ENCODE data around the gene PNPT1.

DNA sequence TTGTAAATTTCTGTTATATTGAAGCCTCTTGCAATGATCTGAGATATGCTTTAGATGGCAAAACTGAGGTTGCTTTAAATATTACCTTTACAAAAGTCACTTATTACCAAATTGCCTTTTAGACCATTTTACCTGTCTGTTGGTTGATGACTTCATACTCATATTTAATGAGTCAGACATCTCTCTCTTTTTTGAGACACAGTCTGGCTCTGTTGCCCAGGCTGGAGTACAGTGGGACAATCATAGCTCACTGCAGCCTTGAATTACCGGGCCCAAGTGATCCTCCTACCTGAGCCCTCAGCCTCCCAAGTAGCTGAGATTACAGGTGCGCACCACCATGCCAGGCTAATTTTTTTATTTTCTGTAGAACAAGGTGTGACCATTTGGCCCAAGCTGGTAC, 64.7 kb downstream of the PNPT1 start:
- TF ChIP-seq RAD21 (IDR thresholded peaks at IDR 0.05; ENCODE audit: low read depth): no peak
- TF ChIP-seq FOXM1 (IDR thresholded peaks at IDR 0.05; ENCODE audit: borderline replicate concordance, low read depth): no peak
- TF ChIP-seq, protein P1, sequence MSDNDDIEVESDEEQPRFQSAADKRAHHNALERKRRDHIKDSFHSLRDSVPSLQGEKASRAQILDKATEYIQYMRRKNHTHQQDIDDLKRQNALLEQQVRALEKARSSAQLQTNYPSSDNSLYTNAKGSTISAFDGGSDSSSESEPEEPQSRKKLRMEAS (IDR thresholded peaks at IDR 0.05): no peak
- TF ChIP-seq CEBPB (IDR thresholded peaks at IDR 0.05): no peak
- TF ChIP-seq, protein P2, sequence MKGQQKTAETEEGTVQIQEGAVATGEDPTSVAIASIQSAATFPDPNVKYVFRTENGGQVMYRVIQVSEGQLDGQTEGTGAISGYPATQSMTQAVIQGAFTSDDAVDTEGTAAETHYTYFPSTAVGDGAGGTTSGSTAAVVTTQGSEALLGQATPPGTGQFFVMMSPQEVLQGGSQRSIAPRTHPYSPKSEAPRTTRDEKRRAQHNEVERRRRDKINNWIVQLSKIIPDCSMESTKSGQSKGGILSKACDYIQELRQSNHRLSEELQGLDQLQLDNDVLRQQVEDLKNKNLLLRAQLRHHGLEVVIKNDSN (IDR thresholded peaks at IDR 0.05): no peak
- no peak for TF ChIP-seq YY1 (IDR thresholded peaks at IDR 0.05; ENCODE audit: low read depth)
- TF ChIP-seq, protein P3, sequence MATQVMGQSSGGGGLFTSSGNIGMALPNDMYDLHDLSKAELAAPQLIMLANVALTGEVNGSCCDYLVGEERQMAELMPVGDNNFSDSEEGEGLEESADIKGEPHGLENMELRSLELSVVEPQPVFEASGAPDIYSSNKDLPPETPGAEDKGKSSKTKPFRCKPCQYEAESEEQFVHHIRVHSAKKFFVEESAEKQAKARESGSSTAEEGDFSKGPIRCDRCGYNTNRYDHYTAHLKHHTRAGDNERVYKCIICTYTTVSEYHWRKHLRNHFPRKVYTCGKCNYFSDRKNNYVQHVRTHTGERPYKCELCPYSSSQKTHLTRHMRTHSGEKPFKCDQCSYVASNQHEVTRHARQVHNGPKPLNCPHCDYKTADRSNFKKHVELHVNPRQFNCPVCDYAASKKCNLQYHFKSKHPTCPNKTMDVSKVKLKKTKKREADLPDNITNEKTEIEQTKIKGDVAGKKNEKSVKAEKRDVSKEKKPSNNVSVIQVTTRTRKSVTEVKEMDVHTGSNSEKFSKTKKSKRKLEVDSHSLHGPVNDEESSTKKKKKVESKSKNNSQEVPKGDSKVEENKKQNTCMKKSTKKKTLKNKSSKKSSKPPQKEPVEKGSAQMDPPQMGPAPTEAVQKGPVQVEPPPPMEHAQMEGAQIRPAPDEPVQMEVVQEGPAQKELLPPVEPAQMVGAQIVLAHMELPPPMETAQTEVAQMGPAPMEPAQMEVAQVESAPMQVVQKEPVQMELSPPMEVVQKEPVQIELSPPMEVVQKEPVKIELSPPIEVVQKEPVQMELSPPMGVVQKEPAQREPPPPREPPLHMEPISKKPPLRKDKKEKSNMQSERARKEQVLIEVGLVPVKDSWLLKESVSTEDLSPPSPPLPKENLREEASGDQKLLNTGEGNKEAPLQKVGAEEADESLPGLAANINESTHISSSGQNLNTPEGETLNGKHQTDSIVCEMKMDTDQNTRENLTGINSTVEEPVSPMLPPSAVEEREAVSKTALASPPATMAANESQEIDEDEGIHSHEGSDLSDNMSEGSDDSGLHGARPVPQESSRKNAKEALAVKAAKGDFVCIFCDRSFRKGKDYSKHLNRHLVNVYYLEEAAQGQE (IDR thresholded peaks at IDR 0.05; ENCODE audit: low read depth): no peak
- no peak for TF ChIP-seq CREB1 (IDR thresholded peaks at IDR 0.05; ENCODE audit: low read depth)
- no peak for TF ChIP-seq TEAD4 (IDR thresholded peaks at IDR 0.05)
- no peak for TF ChIP-seq EP300 (IDR thresholded peaks at IDR 0.05; ENCODE audit: borderline replicate concordance)
- no peak for TF ChIP-seq NFIC (IDR thresholded peaks at IDR 0.05)
- no peak for TF ChIP-seq TAF1 (IDR thresholded peaks at IDR 0.05; ENCODE audit: low read depth)
